Colonic mucosa (tissue), 4 donors: ENCODE data around the gene SLC38A3. TPM values are rescaled to one million over a fixed set of nuclear protein-coding genes. Genes with fewer than 3 reads are reported as not detected.

Experiments
- DNase-seq: peaks from one replicate; pipeline ENCODE4 v3.0.0-alpha.2; 2020
- H3K27ac ChIP-seq: fragments of 200-600 bp; one replicate; pipeline ENCODE4 v1.8.0; 2021
- H3K27me3 ChIP-seq: fragments of 200-600 bp; one replicate; pipeline ENCODE4 v1.8.0; 2021
- H3K36me3 ChIP-seq: fragments of 200-600 bp; one replicate; pipeline ENCODE4 v1.8.0; 2021
- H3K4me1 ChIP-seq: fragments of 200-600 bp; one replicate; pipeline ENCODE4 v1.8.0; 2021; ENCODE audit warnings: mild to moderate bottlenecking
- H3K4me3 ChIP-seq: fragments of 200-600 bp; one replicate; pipeline ENCODE4 v1.8.0; 2021
- H3K9ac ChIP-seq, 2 donors: one replicate each; pipeline ENCODE4 v1.7.0; 2013; ENCODE audit warnings: control low read depth in 2 of 2, low read depth in 2 of 2, low read length in 2 of 2
- H3K9me3 ChIP-seq: fragments of 200-600 bp; one replicate; pipeline ENCODE4 v1.8.0; 2021
- CTCF ChIP-seq: fragments of 200-600 bp; IDR thresholded peaks from one replicate; pipeline ENCODE4 v1.8.0; 2022; ENCODE audit warnings: antibody characterized with exemption, mild to moderate bottlenecking
- intact Hi-C: fragments of 100-400 bp; cut with DNase I; formaldehyde crosslinking; loops from one replicate; pipeline ENCODE4 v1.14.1; 2022
- total RNA-seq, 2 donors: library from RNA; stranded (reverse); fragmentation: NEBNext Ultra II Directional in 1 of 2; extraction: Animal tissue kit (Norgen Biotek cat#: 25700) in 1 of 2; gene quantifications; one replicate each; pipeline ENCODE4 v1.2.1, GENCODE V29; 2021
- donor health status: healthy.
- donor health status: DM: no; HTN: no; CAD: no.
- donor health status: DM: no; HTN: no; CAD: no.

The SLC38A3 gene
- total RNA-seq, 2 donors from 2014 or later: 0.24 to 0.40 TPM

- intact Hi-C loops: no loop called here
- Histone ChIP-seq H3K36me3 (no peaks in the 10 kb centered on the region), H3K9ac (no peak overlapping the region), H3K9me3 (no peaks in the 10 kb centered on the region), H3K27me3 (peaks cover 17% of the 10 kb centered on the region), H3K27ac (no peak overlapping the region), H3K4me3 (no peak overlapping the region), H3K4me1 (peaks cover 4% of the 10 kb centered on the region)
- no peak for DNase-seq
- no peak for TF ChIP-seq CTCF
Observed at GRCh38 chr3:50195501-50196252, 9.4 kb upstream of the SLC38A3 start.

DNA sequence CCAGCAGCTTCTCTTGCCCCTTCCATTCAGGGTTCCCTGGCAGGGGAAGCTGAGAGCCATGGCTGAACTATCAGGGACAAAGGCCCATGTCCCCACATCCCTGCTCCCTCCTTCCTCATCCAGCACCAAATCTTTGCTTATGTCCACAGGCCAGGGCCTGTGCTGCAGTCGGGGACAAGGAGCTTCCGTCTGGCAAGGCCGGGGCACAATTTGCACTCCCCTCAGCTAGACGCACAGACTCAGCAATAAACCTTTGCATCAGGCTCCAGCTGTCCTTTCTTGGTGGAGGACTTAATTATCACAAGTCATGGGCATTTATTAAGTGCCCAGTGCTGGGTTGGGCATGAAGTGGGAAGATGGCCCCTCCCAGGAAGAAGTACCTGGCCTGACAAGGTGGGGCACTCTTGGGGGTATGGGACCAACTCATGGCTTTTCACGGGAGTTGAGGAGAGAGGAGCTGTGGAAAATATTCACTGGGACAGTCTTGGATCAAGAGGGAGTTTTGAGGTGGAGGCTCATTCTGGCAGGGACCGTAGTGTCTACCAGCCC is 8.7 kb upstream of the SLC38A3 start:
- peaks cover 4% of the 10 kb centered on the region for H3K4me1 ChIP-seq
- H3K36me3 ChIP-seq: no peaks in the 10 kb centered on the region
- H3K9ac ChIP-seq: no peak overlapping the region
- no peak for DNase-seq
- peaks cover 17% of the 10 kb centered on the region for H3K27me3 ChIP-seq
- no peak overlapping the region for H3K4me3 ChIP-seq
- H3K9me3 ChIP-seq: no peaks in the 10 kb centered on the region
- H3K27ac ChIP-seq: no peak overlapping the region
- intact Hi-C loops: no loop called here
- TF ChIP-seq CTCF: no peak

DNA sequence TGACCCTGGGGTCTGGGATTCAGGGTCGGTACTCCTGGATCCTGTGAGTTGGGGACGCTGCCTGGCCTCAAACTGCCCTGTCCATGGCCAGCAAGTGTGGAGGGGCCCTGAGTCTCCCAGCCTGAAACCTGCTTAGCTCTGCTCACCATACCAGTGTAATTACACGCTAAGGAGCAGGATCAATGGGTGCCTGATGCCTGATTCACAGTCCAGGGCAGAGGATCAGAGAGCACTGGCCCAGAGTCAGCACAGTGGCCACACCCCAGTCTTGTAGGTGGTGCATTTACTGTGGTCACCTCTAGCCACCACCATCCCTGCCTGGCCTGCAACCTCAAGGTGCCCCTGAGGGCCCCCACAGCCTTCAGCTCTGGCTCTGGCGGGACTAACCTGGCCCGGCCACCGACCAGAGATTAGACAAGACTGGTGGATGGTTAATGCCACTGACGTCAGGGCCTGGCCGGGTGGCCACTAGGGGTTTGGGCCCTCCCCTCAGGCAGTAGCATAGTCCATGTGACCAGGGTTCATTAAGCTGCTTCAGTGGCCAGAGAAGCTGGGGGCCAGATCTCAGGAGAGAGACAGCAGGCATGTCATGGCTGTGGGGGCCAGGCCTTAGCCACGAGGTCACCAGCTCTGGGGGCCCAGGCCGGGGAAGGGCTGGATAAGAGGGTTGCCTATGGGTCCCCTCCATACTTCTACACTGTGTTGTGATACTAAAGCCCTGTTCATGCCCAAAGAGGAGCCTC is 3.3 kb upstream of the SLC38A3 start:
- DNase-seq: no peak
- TF ChIP-seq CTCF: no peak
- H3K9ac ChIP-seq: no peak overlapping the region
- no peaks in the 10 kb centered on the region for H3K9me3 ChIP-seq
- H3K27ac ChIP-seq: no peak overlapping the region
- H3K27me3 ChIP-seq: peaks cover 39% of the 10 kb centered on the region
- H3K36me3 ChIP-seq: no peaks in the 10 kb centered on the region
- H3K4me1 ChIP-seq: no peaks in the 10 kb centered on the region
- H3K4me3 ChIP-seq: no peak overlapping the region
- intact Hi-C loops: no loop called here

DNA sequence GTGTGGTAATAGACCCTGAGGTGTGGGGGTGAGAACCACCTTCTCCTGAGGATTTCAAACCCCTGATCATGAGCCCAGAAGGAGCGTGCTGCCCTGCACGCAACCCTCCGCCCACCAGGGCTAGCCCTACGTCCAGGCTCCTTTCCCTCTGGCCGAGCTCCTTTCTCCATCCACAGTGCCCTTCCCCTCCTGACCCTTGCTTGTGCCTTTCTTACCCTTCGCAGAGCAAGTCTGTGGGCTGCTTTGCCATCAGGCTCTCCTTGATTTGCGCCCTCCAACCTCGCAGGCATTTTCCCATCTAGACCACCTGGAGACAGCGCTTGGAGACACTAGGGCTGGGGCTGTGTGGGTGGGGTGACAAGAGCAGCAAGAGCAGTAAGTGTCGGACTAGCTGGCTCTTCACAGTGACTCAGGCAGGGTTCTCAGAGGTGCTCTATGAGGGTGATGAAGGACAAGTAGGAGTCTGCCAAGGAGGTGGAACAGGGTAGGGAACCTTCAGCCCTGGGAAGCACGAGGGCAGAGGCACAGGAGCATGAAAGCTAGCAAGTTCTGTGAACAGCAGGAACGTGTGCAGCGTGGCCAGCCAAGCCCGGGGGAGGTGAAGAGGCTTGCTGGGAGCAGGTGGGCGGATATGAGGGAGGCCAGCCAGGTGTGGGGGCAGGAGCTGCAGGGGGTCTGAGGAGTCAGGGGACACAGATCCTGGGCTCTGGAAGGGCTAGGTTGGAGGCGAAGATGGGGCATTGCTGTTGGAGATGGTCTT is 2.5 kb upstream of the SLC38A3 start:
- Histone ChIP-seq H3K36me3 (no peaks in the 10 kb centered on the region), H3K4me1 (no peaks in the 10 kb centered on the region), H3K27me3 (peaks cover 40% of the 10 kb centered on the region), H3K9ac (no peak overlapping the region), H3K27ac (no peak overlapping the region), H3K9me3 (no peaks in the 10 kb centered on the region), H3K4me3 (no peak overlapping the region)
- intact Hi-C loops: no loop called here
- no peak for DNase-seq
- TF ChIP-seq CTCF: no peak

DNA sequence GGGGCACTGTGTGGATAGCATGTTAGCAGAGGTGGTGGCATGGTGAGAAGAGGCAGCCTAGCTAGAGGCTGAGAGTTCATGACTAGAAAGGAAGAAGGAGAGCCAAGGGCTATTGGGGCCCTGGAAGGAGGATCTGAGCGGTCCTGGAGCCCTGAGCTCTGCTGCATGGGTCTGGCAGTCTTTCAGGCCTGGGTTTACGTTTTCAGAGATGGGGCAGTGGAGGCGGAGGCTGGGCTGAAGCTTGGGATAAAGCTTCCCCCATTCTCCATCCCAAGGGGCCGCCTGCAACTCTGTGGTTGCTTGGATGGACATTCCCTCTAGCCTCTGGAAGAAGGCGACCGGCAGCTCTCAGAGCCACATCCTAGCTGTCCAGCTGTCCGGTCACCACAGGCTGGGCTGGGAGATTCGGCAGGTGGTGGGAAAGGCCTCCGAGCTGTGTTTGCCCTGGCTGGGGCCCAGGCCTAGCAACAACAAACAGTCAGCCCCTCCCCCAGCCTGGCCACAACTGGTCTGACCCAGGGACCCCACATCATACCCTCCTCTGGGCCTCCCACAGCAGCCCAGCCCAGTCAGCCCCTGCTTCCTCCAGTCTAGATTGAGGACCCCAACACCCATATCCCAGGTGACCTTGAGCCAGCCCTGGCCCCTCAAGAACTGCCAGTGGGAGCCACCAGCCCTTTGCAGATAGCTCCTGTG is 1.8 kb upstream of the SLC38A3 start:
- Histone ChIP-seq H3K9me3 (no peaks in the 10 kb centered on the region), H3K4me3 (no peak overlapping the region), H3K27me3 (peaks cover 40% of the 10 kb centered on the region), H3K9ac (no peak overlapping the region), H3K4me1 (no peaks in the 10 kb centered on the region), H3K36me3 (no peaks in the 10 kb centered on the region), H3K27ac (no peak overlapping the region)
- TF ChIP-seq CTCF: no peak
- no peak for DNase-seq
- intact Hi-C loops: no loop called here
